ENCODE data around the gene TOP1. TPM values are rescaled to one million over a fixed set of nuclear protein-coding genes. Genes with fewer than 3 reads are reported as not detected.

The TOP1 gene
- total and polyA plus RNA-seq, 2 of the 4 experiments (the other 2 are of a cell fraction): 14.0 to 21.5 TPM

DNA sequence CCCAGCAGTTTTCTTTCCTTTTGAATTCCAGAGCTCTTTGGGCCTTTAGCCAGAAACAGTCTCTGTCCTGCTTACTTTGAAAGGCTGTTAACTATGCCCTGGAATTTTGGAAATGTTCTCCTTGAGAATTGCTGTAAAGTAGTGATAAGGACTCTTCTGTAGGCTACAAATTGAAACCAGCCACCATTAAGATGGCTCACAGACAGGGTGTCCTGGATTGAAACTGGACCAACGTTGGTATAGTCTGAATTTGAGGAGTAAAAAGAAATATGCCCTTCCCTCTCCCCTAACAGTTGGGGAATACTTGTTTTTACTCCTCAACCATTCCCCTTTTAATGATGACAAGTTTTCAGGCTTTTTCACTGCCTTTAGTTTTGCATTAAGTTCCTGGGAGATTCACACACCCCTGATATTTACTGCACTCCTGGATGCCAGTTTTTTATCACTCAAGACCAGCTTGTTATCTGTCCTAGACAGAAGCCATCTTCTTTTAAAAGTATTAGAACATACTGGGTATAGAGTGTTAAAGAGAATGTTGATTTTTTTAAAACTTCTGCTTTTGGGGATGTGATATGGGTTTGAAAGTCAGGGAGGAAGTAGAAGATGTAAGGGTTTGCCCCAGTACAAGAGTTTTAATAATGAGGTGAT, 21.9 kb downstream of the TOP1 start:
- dilution Hi-C loops (cut with HindIII; ENCODE audit: low sequenced_read_pairs, unreplicated experiment) (no loop called here), intact Hi-C loops (cut with micrococcal nuclease) (no loop called here), in situ Hi-C loops (cut with MboI; ENCODE audit: low sequenced_read_pairs) (no loop called here)
- DNase-seq (peak; percentile 68), ATAC-seq (ENCODE audit: low read depth) (peak; percentile 63)
- Histone ChIP-seq H4K5ac (ENCODE audit: low read depth, low read length) (no peak overlapping the region), H4K8ac (ENCODE audit: low read depth in 2 of 2, low read length in 2 of 2) (no peak overlapping the region), H3K4me3 (ENCODE audit: insufficient read depth, low read depth, low read length) (no peak overlapping the region), H3K36me3 (ENCODE audit: control insufficient read depth, insufficient read depth, low read length) (peaks cover 1% of the 10 kb centered on the region; the same call in 1 of the 2 replicates), H3K4me1 (ENCODE audit: control insufficient read depth, insufficient read depth, low read length) (peaks cover 35% of the 10 kb centered on the region), H3K79me1 (ENCODE audit: low read depth in 1 of 2, low read length in 2 of 2) (peaks cover 8 to 70% of the 10 kb centered on the region in 2 experiments; a peak in 3 of 4 replicates), H3K14ac (replicated peaks; ENCODE audit: low read depth, low read length) (no peak overlapping the region), H3K27me3 (ENCODE audit: control insufficient read depth, insufficient read depth, low read length) (no peaks in the 10 kb centered on the region), H3K9ac (ENCODE audit: low read depth, low read length) (no peak overlapping the region), H4K20me1 (ENCODE audit: insufficient read depth, low read length) (peaks cover 97% of the 10 kb centered on the region), H2AFZ (replicated peaks; ENCODE audit: low read length, poor library complexity) (no peak overlapping the region), H4K91ac (ENCODE audit: insufficient read depth, low read depth, low read length) (no peak overlapping the region), H2BK120ac (ENCODE audit: low read depth, low read length) (no peak overlapping the region), H3K18ac (ENCODE audit: low read depth, low read length) (no peak overlapping the region), H3K9me3 (ENCODE audit: control insufficient read depth, insufficient read depth, low read length) (no peaks in the 10 kb centered on the region), H3K4ac (ENCODE audit: low read depth, low read length) (no peak overlapping the region), H3K23ac (ENCODE audit: low read depth, low read length) (no peak overlapping the region), H3K4me2 (ENCODE audit: low read depth, low read length) (peak overlapping the region; percentile 58), H2AK5ac (ENCODE audit: low read depth, low read length) (no peak overlapping the region), H3K27ac (ENCODE audit: insufficient read depth, low read length) (no peak overlapping the region), H2BK20ac (ENCODE audit: low read depth, low read length) (no peak overlapping the region), H3K56ac (ENCODE audit: extremely low read depth, insufficient read depth, low read length) (no peak overlapping the region), H2BK15ac (ENCODE audit: low read depth, low read length) (no peak overlapping the region), H3K9me1 (ENCODE audit: insufficient read depth, low read length) (peaks cover 22% of the 10 kb centered on the region), H2AK9ac (replicated peaks; ENCODE audit: low read depth, low read length, poor library complexity) (no peak overlapping the region), H2BK5ac (ENCODE audit: low read depth, low read length, poor library complexity, severe bottlenecking) (peak overlapping the region; percentile 44)
- no CpG with 5 or more reads among the region's 1 CpG for WGBS, 2 experiments (ENCODE audit: extremely low coverage in 2 of 2, insufficient read length in 1 of 2)
- CTCF ChIA-PET: interaction anchor here (1.0 to 1.6 kb wide), 2 partner anchors 13 to 59 kb away, joined by 3 to 5 read pairs; no protein-coding TSS in a partner anchor
- TF ChIP-seq BHLHE40 (IDR thresholded peaks at IDR 0.05; ENCODE audit: low read depth, low read length) (no peak), CEBPB (IDR thresholded peaks at IDR 0.05; ENCODE audit: low read depth, low read length) (no peak), CHD1 (IDR thresholded peaks at IDR 0.05; ENCODE audit: low read depth, low read length) (no peak), RAD21 (IDR thresholded peaks at IDR 0.05; ENCODE audit: low read length) (no peak), MXI1 (IDR thresholded peaks at IDR 0.05; ENCODE audit: borderline replicate concordance, low read depth, low read length) (no peak), RFX5 (IDR thresholded peaks at IDR 0.05; ENCODE audit: low read depth, low read length) (no peak), RCOR1 (IDR thresholded peaks at IDR 0.05; ENCODE audit: insufficient replicate concordance, low read length) (no peak), FOS (IDR thresholded peaks at IDR 0.05; ENCODE audit: low read depth, low read length) (no peak), POLR2A (IDR thresholded peaks at IDR 0.05; ENCODE audit: low read depth, low read length) (no peak), MAZ (IDR thresholded peaks at IDR 0.05; ENCODE audit: borderline replicate concordance, low read depth, low read length) (no peak)
- TF ChIP-seq, protein P1, sequence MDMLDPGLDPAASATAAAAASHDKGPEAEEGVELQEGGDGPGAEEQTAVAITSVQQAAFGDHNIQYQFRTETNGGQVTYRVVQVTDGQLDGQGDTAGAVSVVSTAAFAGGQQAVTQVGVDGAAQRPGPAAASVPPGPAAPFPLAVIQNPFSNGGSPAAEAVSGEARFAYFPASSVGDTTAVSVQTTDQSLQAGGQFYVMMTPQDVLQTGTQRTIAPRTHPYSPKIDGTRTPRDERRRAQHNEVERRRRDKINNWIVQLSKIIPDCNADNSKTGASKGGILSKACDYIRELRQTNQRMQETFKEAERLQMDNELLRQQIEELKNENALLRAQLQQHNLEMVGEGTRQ (IDR thresholded peaks at IDR 0.05; ENCODE audit: low read depth, low read length): no peak
- TF ChIP-seq, protein P2, sequence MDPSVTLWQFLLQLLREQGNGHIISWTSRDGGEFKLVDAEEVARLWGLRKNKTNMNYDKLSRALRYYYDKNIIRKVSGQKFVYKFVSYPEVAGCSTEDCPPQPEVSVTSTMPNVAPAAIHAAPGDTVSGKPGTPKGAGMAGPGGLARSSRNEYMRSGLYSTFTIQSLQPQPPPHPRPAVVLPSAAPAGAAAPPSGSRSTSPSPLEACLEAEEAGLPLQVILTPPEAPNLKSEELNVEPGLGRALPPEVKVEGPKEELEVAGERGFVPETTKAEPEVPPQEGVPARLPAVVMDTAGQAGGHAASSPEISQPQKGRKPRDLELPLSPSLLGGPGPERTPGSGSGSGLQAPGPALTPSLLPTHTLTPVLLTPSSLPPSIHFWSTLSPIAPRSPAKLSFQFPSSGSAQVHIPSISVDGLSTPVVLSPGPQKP (IDR thresholded peaks at IDR 0.05; ENCODE audit: borderline replicate concordance, low read depth, low read length): no peak
- TF ChIP-seq, protein P3, sequence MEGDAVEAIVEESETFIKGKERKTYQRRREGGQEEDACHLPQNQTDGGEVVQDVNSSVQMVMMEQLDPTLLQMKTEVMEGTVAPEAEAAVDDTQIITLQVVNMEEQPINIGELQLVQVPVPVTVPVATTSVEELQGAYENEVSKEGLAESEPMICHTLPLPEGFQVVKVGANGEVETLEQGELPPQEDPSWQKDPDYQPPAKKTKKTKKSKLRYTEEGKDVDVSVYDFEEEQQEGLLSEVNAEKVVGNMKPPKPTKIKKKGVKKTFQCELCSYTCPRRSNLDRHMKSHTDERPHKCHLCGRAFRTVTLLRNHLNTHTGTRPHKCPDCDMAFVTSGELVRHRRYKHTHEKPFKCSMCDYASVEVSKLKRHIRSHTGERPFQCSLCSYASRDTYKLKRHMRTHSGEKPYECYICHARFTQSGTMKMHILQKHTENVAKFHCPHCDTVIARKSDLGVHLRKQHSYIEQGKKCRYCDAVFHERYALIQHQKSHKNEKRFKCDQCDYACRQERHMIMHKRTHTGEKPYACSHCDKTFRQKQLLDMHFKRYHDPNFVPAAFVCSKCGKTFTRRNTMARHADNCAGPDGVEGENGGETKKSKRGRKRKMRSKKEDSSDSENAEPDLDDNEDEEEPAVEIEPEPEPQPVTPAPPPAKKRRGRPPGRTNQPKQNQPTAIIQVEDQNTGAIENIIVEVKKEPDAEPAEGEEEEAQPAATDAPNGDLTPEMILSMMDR (conservative IDR thresholded peaks at IDR 0.05; ENCODE audit: low read depth, low read length): no peak
- no TSS peak for BruUV-seq (replicated peaks)
- POLR2A ChIA-PET (ENCODE audit: unreplicated experiment): no interaction called here
